ENCODE data around the gene ATRX. TPM values are rescaled to one million over a fixed set of nuclear protein-coding genes. Genes with fewer than 3 reads are reported as not detected.
A peak's percentile ranks its signal among the peaks of the same experiment; 100 is the strongest.
"Not testable (repeated sequence)": the region's sequence is repeated elsewhere in the genome, so short reads cannot be mapped to it uniquely, and the experiment has no call there.

Gene ATRX
- total RNA-seq, 1 donor from 2014 or later, result 74.8 TPM

GRCh38 chrX:77742788-77743476 lies 43.1 kb downstream of the ATRX start:
- intact Hi-C loops (cut with DNase I), result no loop called here
- ATAC-seq (peak; percentile 91), DNase-seq (ENCODE audit: missing footprints) (no peak)

GRCh38 chrX:77740376-77740905 lies 45.6 kb downstream of the ATRX start:
- no peak for ATAC-seq

GRCh38 chrX:77733342-77733741 lies 52.7 kb downstream of the ATRX start:
- ATAC-seq, result no peak
- no peak for DNase-seq (ENCODE audit: missing footprints)
- intact Hi-C loops (cut with DNase I), result no loop called here

More at GRCh38 chrX:77740376-77740905, 45.6 kb downstream of the ATRX start:
- intact Hi-C loops (cut with DNase I), result no loop called here
- no peak for DNase-seq (ENCODE audit: missing footprints)

GRCh38 chrX:77731821-77732419 lies 54.1 kb downstream of the ATRX start:
- ATAC-seq, result no peak
- intact Hi-C loops (cut with DNase I), result no loop called here
- no peak for DNase-seq (ENCODE audit: missing footprints)

- intact Hi-C loops (cut with DNase I); ATAC-seq; DNase-seq (ENCODE audit: missing footprints): not testable (repeated sequence)
These were observed 59.9 kb downstream of the ATRX start for GRCh38 chrX:77726095-77726494.

GRCh38 chrX:77723681-77724080 lies 62.3 kb downstream of the ATRX start:
- intact Hi-C loops (cut with DNase I), result no loop called here
- no peak for ATAC-seq
- DNase-seq (ENCODE audit: missing footprints), result no peak

- intact Hi-C loops (cut with DNase I), result no loop called here
- no peak for ATAC-seq
- no peak for DNase-seq (ENCODE audit: missing footprints)
These were observed 66.6 kb downstream of the ATRX start for GRCh38 chrX:77719388-77719787.

- no peak for ATAC-seq
- intact Hi-C loops (cut with DNase I), result no loop called here
- DNase-seq (ENCODE audit: missing footprints), result no peak
These were observed 81.1 kb downstream of the ATRX start for GRCh38 chrX:77704881-77705280.

GRCh38 chrX:77698242-77698641 lies 87.8 kb downstream of the ATRX start:
- intact Hi-C loops (cut with DNase I), result no loop called here
- no peak for ATAC-seq

GRCh38 chrX:77694491-77694890 lies 91.5 kb downstream of the ATRX start:
- DNase-seq (ENCODE audit: missing footprints), result no peak
- intact Hi-C loops (cut with DNase I), result no loop called here
- no peak for ATAC-seq

More at GRCh38 chrX:77698242-77698641, 87.8 kb downstream of the ATRX start:
- DNase-seq (ENCODE audit: missing footprints), result no peak

GRCh38 chrX:77693594-77693993 lies 92.4 kb downstream of the ATRX start:
- DNase-seq (ENCODE audit: missing footprints), result no peak
- no peak for ATAC-seq
- intact Hi-C loops (cut with DNase I), result no loop called here

GRCh38 chrX:77691916-77692315 lies 94.1 kb downstream of the ATRX start:
- intact Hi-C loops (cut with DNase I), result no loop called here
- no peak for DNase-seq (ENCODE audit: missing footprints)
- no peak for ATAC-seq

GRCh38 chrX:77689376-77689775 lies 96.6 kb downstream of the ATRX start:
- intact Hi-C loops (cut with DNase I), result no loop called here
- ATAC-seq, result no peak
- DNase-seq (ENCODE audit: missing footprints), result no peak

- ATAC-seq; DNase-seq (ENCODE audit: missing footprints); intact Hi-C loops (cut with DNase I): not testable (repeated sequence)
These were observed 100.3 kb downstream of the ATRX start for GRCh38 chrX:77685683-77686082.

- intact Hi-C loops (cut with DNase I), result no loop called here
- ATAC-seq, result no peak
- DNase-seq (ENCODE audit: missing footprints), result no peak
These were observed 106.9 kb downstream of the ATRX start for GRCh38 chrX:77679144-77679543.

- intact Hi-C loops (cut with DNase I), result no loop called here
- ATAC-seq (no peak), DNase-seq (ENCODE audit: missing footprints) (no peak)
These were observed 110.0 kb downstream of the ATRX start for GRCh38 chrX:77675986-77676385.

GRCh38 chrX:77668391-77669237 lies 117.4 kb downstream of the ATRX start:
- intact Hi-C loops (cut with DNase I), result loop anchor here (10.0 kb wide), 1 partner anchor 116 kb away; the partner anchor contains the start of gene ATRX
- no peak for ATAC-seq
- no peak for DNase-seq (ENCODE audit: missing footprints)

- ATAC-seq (no peak), DNase-seq (ENCODE audit: missing footprints) (no peak)
- intact Hi-C loops (cut with DNase I), result no loop called here
These were observed 127.1 kb downstream of the ATRX start for GRCh38 chrX:77658886-77659285.

- no peak for ATAC-seq
- intact Hi-C loops (cut with DNase I), result no loop called here
- no peak for DNase-seq (ENCODE audit: missing footprints)
These were observed 133.9 kb downstream of the ATRX start for GRCh38 chrX:77652095-77652494.

Data from Right ventricle myocardium inferior (tissue), 1 donor.